Kidney (tissue), 14 donors: ENCODE measurements around the gene CDK12. TPM values are rescaled to one million over a fixed set of nuclear protein-coding genes. Genes with fewer than 3 reads are reported as not detected.

Experiments
- DNase-seq, 5 donors: peaks; one replicate each; pipeline ENCODE4 v3.0.0-alpha.2; 2013 to 2020
- FAIRE-seq: peaks from 2 replicates; lab custom pipeline; 2012; peaks lifted over from hg19 to GRCh38; lab: Jason Lieb, UNC
- H3K27ac ChIP-seq, 2 donors: one replicate each; pipeline ENCODE4 v1.7.0; 2013; ENCODE audit warnings: low read depth in 2 of 2, low read length in 2 of 2, inconsistent platforms in 1 of 2
- H3K27me3 ChIP-seq: one replicate; pipeline ENCODE4 v1.7.1; 2013; ENCODE audit warnings: low read length, inconsistent platforms; ENCODE audit not compliant: control insufficient read depth, insufficient read depth
- H3K36me3 ChIP-seq, 3 donors: one replicate each; pipeline versions ENCODE4 v1.7.0 to v1.7.1; 2013; ENCODE audit warnings: low read length in 3 of 3, control low read depth in 1 of 3, inconsistent platforms in 1 of 3; ENCODE audit not compliant: insufficient read depth in 3 of 3, control insufficient read depth in 2 of 3
- H3K4me1 ChIP-seq, 3 donors: one replicate each; pipeline versions ENCODE4 v1.7.0 to v1.7.1; 2013; ENCODE audit warnings: low read length in 3 of 3, inconsistent platforms in 1 of 3, low read depth in 1 of 3; ENCODE audit not compliant: control insufficient read depth in 2 of 3, insufficient read depth in 2 of 3
- H3K4me3 ChIP-seq, 3 donors: one replicate each; pipeline versions ENCODE4 v1.7.0 to v1.8.1; 2013; ENCODE audit warnings: low read length in 3 of 3, control low read depth in 1 of 3, inconsistent platforms in 1 of 3
- H3K9ac ChIP-seq, 3 donors: one replicate each; pipeline versions ENCODE4 v1.7.0 to v1.7.1; 2013; ENCODE audit warnings: low read length in 3 of 3, control low read depth in 1 of 3, inconsistent platforms in 1 of 3
- H3K9me3 ChIP-seq, 3 donors: one replicate each; pipeline versions ENCODE4 v1.7.0 to v1.7.1; 2013; ENCODE audit warnings: low read length in 3 of 3, control low read depth in 1 of 3, inconsistent platforms in 1 of 3; ENCODE audit not compliant: control insufficient read depth in 2 of 3, insufficient read depth in 1 of 3
- CTCF ChIP-seq: IDR thresholded peaks from 3 replicates; pipeline ENCODE4 v1.5.1; 2012; ENCODE audit warnings: mild to moderate bottlenecking, moderate library complexity, borderline replicate concordance; ENCODE audit not compliant: insufficient read depth; ENCODE audit errors: extremely low read depth
- intact Hi-C: fragments of 100-400 bp; cut with DNase I; formaldehyde crosslinking; loops from one replicate; pipeline ENCODE4 v1.11.1; 2022
- polyA plus RNA-seq: library from polyadenylated mRNA; stranded (reverse); fragments of 350-450 nt; fragmentation: Illumina TruSeq; extraction: RNeasy Lipid Tissue Mini Kit (QIAGEN cat#74804); gene quantifications from one replicate; pipeline ENCODE4 v1.2.3, GENCODE V29; 2014; ENCODE audit warnings: low read depth, low replicate concordance; ENCODE audit not compliant: insufficient read depth
- total RNA-seq: library from RNA; stranded (reverse); fragmentation: NEBNext Ultra II Directional; extraction: Animal tissue kit (Norgen Biotek cat#: 25700); gene quantifications from one replicate; pipeline ENCODE4 v1.2.1, GENCODE V29; 2021
- donor health status: control.
- donor health status: control.
- donor health status: control.
- donor health status: control.
- donor health status: control.
- donor health status: DM: yes; HTN: yes; CAD: no.
- donor health status: Normal renal cell carcinoma (clear cell type).

The CDK12 gene
- total and polyA plus RNA-seq, 2 donors from 2014 or later = 5.6 to 55.3 TPM

DNA sequence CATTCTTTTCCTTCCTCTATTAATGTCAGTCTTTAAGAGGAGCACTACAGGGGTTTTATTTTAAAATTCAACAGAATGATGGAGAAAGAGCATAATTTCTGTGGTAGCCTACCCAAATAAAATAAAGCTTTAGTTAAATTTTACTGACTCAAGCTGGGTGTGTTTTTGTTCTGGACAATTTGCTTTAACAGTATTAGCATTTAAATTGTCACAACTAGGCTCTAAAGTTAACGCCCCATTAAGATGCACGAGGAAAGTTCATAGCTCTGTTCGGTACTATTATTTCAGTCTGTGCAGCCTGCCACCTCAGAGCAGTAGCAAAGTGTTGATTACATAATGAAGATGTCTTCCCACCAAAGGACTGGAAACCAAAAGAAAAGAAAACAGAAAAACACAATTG, 52.0 kb downstream of the CDK12 start:
- DNase-seq (peak in 2 of 5 donors; percentile 8 to 15), FAIRE-seq (no peak)
- TF ChIP-seq CTCF = no peak
- H3K4me1 ChIP-seq = no peaks in the 10 kb centered on the region
- no peaks in the 10 kb centered on the region for H3K27me3 ChIP-seq
- no peak overlapping the region for H3K27ac ChIP-seq
- H3K9ac ChIP-seq = no peak overlapping the region
- intact Hi-C loops = no loop called here
- peaks cover 12 to 51% (median 16%) of the 10 kb centered on the region in 3 donors for H3K36me3 ChIP-seq
- no peak overlapping the region for H3K4me3 ChIP-seq
- H3K9me3 ChIP-seq = no peaks in the 10 kb centered on the region

- Histone ChIP-seq H3K9ac (no peak overlapping the region), H3K4me1 (no peaks in the 10 kb centered on the region), H3K9me3 (no peaks in the 10 kb centered on the region), H3K4me3 (no peak overlapping the region), H3K27me3 (no peaks in the 10 kb centered on the region), H3K27ac (no peak overlapping the region), H3K36me3 (peaks cover 12 to 55% (median 16%) of the 10 kb centered on the region in 3 donors)
- TF ChIP-seq CTCF = no peak
- no peak for DNase-seq
- no peak for FAIRE-seq
- intact Hi-C loops = no loop called here
Observed at GRCh38 chr17:39513915-39514314, 52.6 kb downstream of the CDK12 start.

GRCh38 chr17:39517224-39517623, 55.9 kb downstream of the CDK12 start:
- Histone ChIP-seq H3K9ac (no peak overlapping the region), H3K4me1 (no peaks in the 10 kb centered on the region), H3K27ac (no peak overlapping the region), H3K36me3 (peaks cover 11 to 53% (median 17%) of the 10 kb centered on the region in 3 donors), H3K27me3 (no peaks in the 10 kb centered on the region), H3K9me3 (no peaks in the 10 kb centered on the region), H3K4me3 (no peak overlapping the region)
- intact Hi-C loops = no loop called here
- FAIRE-seq (no peak), DNase-seq (no peak)
- no peak for TF ChIP-seq CTCF
